ENCODE data around the gene TMEM158. TPM values are rescaled to one million over a fixed set of nuclear protein-coding genes. Genes with fewer than 3 reads are reported as not detected.

The TMEM158 gene
- total RNA-seq, 2 experiments from 2014 or later = not detected

DNA sequence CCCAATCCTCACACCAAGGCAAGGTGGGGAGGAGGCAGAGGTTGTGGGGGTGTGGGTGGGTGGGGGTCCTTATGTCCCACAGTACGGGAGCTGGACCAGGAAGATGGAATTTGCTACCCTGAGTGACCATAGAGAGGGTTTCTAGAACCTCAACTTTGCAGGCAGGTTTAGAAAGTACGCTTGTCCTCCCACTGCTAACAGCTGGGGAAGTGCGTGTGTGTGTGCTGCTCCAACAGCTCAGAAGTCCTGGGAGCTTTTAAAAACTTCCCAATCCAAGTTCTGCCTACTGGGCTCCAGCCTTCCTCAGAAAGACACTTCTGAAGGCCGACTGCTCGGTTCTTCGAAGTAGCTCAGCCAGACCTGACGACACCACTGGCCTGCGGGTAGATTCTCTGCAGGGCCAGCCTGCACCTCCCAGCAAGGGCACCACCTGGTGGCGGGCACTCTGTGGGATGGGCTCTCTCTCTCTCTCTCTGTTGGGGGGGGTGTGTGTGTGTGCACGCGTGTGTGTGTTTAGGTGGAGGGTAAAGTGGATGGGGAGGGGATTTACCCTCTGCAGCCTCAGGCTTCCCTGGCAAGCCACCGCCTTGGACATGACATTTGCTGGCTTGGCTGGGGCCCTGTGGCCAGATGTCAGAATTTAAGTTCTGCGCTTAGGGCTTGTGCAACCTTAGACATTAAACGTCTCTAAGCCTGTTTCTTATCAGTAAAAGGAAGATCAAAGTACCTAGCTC, 15.6 kb downstream of the TMEM158 start:
- peak; percentile 86 for DNase-seq
- CTCF ChIA-PET = interaction anchor here (0.5 to 8.3 kb wide), 34 partner anchors 10 to 449 kb away, joined by 3 to 299 read pairs (median 4); partner anchors contain the start of gene CDCP1
- Mint-ChIP-seq H3K27me3 (ENCODE audit: low read depth) (peaks cover 3% of the 10 kb centered on the region), H3K4me1 (ENCODE audit: low read depth) (peaks cover 11% of the 10 kb centered on the region), H3K9me3 (no peaks in the 10 kb centered on the region), H3K4me3 (no peak overlapping the region), H3K27ac (no peak overlapping the region), H3K36me3 (ENCODE audit: low read depth) (no peaks in the 10 kb centered on the region)
- intact Hi-C loops (cut with micrococcal nuclease) = loop anchor here (1.0 to 5.0 kb wide), 3 partner anchors 43 to 287 kb away; no protein-coding TSS in a partner anchor

DNA sequence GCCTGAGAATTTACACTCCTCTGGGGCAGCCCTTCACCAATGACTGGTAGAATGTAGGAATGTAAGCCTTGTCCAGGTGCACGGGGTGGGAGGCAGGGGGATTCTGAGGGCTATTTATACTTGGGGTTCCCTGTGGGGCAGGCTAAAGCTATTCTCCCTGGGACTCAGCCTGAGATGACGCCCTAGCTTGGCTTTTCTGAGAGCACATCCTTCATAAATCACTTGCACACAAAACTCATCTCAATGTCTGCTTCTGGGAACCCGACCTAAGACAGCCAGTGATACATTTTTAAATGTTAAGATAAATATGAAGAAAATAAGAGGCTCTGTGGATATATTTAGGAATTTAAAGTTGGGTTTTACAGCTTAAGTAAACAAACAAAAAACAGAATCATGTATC, 16.6 kb downstream of the TMEM158 start:
- no peak overlapping the region for H3K4me3 Mint-ChIP-seq
- peaks cover 11% of the 10 kb centered on the region for H3K4me1 Mint-ChIP-seq (ENCODE audit: low read depth)
- H3K27me3 Mint-ChIP-seq (ENCODE audit: low read depth) = peaks cover 3% of the 10 kb centered on the region
- DNase-seq = no peak
- intact Hi-C loops (cut with micrococcal nuclease) = no loop called here
- CTCF ChIA-PET = interaction anchor here (0.6 to 8.3 kb wide), 11 partner anchors 9 to 450 kb away, joined by 3 to 299 read pairs (median 4); no protein-coding TSS in a partner anchor
- no peaks in the 10 kb centered on the region for H3K36me3 Mint-ChIP-seq (ENCODE audit: low read depth)
- no peaks in the 10 kb centered on the region for H3K9me3 Mint-ChIP-seq
- H3K27ac Mint-ChIP-seq = no peak overlapping the region

DNA sequence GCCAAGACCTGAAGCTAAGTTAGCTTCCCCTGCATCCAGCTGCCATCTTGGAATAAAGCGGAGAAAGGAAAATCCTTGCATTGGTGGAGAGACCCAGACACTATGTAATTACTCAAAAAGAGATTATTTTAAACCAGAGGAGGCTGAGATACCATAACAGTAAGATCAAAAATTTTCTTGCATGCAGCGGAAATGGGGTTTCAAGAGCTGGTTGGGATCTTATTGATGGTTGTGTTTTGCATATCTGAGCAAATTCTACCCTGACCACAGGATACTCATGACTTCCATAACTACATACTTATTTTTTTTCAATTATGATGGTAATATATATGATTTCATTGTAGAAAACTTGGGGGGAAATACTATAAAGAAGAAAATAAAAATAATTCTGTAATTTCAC, 17.5 kb downstream of the TMEM158 start:
- peaks cover 11% of the 10 kb centered on the region for H3K4me1 Mint-ChIP-seq (ENCODE audit: low read depth)
- no peak overlapping the region for H3K27ac Mint-ChIP-seq
- H3K27me3 Mint-ChIP-seq (ENCODE audit: low read depth) = peaks cover 3% of the 10 kb centered on the region
- DNase-seq = peak; percentile 16
- no peaks in the 10 kb centered on the region for H3K36me3 Mint-ChIP-seq (ENCODE audit: low read depth)
- H3K9me3 Mint-ChIP-seq = no peaks in the 10 kb centered on the region
- intact Hi-C loops (cut with micrococcal nuclease) = no loop called here
- CTCF ChIA-PET = interaction anchor here (1.0 to 8.3 kb wide), 3 partner anchors 14 to 167 kb away, joined by 3 to 299 read pairs (median 5); no protein-coding TSS in a partner anchor
- H3K4me3 Mint-ChIP-seq = no peak overlapping the region

DNA sequence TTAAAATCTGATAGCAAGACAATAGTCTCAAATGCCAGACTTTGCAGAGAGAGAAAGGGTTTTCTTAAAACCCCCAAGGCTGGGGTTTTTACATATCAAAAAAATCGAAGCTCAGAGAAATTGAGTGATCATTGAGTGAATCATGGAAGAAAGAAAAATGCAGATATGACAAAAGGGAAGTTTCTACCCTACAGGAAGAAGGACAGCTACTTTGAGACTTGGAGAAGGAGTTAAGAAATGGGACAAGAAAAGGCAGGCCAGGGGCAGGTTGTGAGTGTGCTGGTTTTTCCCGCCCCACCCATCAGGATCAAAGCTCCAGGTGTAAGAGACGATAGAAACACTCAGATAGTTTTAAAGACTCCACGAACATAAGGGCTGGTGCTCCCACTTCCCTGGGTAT, 18.6 kb downstream of the TMEM158 start:
- H3K4me3 Mint-ChIP-seq = no peak overlapping the region
- no peaks in the 10 kb centered on the region for H3K9me3 Mint-ChIP-seq
- H3K36me3 Mint-ChIP-seq (ENCODE audit: low read depth) = no peaks in the 10 kb centered on the region
- intact Hi-C loops (cut with micrococcal nuclease) = no loop called here
- peaks cover 3% of the 10 kb centered on the region for H3K27me3 Mint-ChIP-seq (ENCODE audit: low read depth)
- no peak overlapping the region for H3K27ac Mint-ChIP-seq
- CTCF ChIA-PET = interaction anchor here (0.7 to 8.3 kb wide), 6 partner anchors 10 to 449 kb away, joined by 3 to 299 read pairs (median 3); no protein-coding TSS in a partner anchor
- H3K4me1 Mint-ChIP-seq (ENCODE audit: low read depth) = peaks cover 11% of the 10 kb centered on the region
- no peak for DNase-seq

DNA sequence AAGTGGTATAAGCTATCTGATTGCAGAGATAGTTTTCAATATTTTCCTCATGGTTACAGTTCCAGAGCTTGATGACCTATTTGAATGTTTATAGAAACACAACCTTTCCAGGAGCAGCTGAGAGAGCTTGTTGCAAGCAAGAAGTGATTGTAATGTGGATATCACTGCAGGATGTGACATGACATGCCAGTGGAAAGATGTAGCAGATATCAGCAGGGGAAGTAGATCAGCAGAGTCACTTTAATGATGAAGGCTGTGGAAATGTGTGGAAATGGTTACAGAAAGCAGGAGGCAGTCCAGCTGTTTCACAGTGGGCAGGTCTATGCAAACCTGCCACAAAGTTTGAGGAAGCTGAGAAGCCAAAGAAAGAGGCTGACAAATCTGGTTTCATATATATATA, 21.0 kb downstream of the TMEM158 start:
- CTCF ChIA-PET = interaction anchor here (0.7 to 8.3 kb wide), 2 partner anchors 163 to 290 kb away, joined by 3 to 299 read pairs; no protein-coding TSS in a partner anchor
- H3K27ac Mint-ChIP-seq = no peak overlapping the region
- no peak overlapping the region for H3K4me3 Mint-ChIP-seq
- intact Hi-C loops (cut with micrococcal nuclease) = no loop called here
- H3K4me1 Mint-ChIP-seq (ENCODE audit: low read depth) = peaks cover 6% of the 10 kb centered on the region
- H3K36me3 Mint-ChIP-seq (ENCODE audit: low read depth) = no peaks in the 10 kb centered on the region
- no peak for DNase-seq
- no peaks in the 10 kb centered on the region for H3K27me3 Mint-ChIP-seq (ENCODE audit: low read depth)
- no peaks in the 10 kb centered on the region for H3K9me3 Mint-ChIP-seq

DNA sequence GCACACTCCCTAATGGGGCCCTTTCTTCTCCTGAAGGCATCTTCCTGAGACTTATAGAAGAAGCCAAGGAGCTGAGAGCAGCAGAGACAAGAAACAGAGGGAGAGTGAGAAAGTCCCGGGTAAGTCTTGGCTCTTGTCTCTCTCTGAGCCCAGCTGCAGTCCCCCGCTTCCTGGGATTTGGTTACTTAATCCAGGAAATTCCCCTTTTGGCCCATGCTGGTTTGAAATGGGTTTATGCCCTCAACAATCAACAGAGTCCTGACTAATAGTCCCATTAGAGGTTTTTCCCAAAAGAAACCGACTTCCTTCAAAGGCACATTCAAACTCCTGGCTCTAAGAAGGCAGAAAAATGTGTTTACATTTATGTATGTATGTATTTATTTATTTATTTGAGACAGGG, 22.0 kb downstream of the TMEM158 start:
- Mint-ChIP-seq H3K36me3 (ENCODE audit: low read depth) (no peaks in the 10 kb centered on the region), H3K27me3 (ENCODE audit: low read depth) (no peaks in the 10 kb centered on the region), H3K27ac (no peak overlapping the region), H3K4me1 (ENCODE audit: low read depth) (peaks cover 6% of the 10 kb centered on the region), H3K9me3 (no peaks in the 10 kb centered on the region), H3K4me3 (no peak overlapping the region)
- DNase-seq = no peak
- CTCF ChIA-PET = interaction anchor here (8.3 kb wide), 1 partner anchor 162 kb away, joined by 299 read pairs; no protein-coding TSS in a partner anchor
- intact Hi-C loops (cut with micrococcal nuclease) = no loop called here

DNA sequence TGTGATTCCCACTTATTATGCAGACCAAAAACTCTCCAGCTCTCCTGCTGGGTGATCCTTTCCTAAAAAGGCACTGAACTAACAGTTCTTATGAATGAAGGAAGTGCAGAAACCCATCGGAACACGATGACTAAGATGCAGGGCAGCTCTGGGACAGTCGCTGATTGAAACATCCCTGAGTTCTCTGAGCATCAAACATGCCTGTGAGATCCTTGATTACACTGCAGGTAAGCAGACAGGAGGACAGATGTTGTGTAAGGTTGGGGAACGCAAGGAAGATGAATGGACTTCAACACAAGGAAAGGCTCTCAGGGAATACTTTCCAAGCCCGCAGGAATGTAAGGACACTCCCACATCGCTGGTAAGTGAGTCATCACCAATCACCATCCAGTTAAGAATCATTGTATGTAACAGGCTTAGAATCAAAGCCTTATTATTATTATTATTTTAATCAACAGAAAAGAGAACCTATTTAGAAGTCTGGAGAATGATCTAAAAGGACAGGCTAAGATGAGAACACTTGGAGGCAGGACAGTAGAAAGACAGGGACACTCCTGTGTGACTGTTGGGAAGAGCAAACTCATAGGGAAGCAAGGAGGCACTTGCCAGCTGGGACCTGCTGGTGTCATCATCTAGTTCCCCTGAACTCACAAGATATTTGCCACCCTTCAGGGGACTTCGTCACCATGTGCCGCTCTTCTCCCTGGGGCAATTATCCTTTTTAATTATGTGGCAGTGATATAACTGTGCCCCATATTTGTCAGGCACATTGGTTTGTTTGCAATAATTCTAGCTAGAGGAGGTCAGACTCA, 26.0 kb downstream of the TMEM158 start:
- Mint-ChIP-seq H3K9me3 (no peaks in the 10 kb centered on the region), H3K27ac (no peak overlapping the region), H3K4me3 (no peak overlapping the region), H3K27me3 (ENCODE audit: low read depth) (peaks cover 3% of the 10 kb centered on the region), H3K4me1 (ENCODE audit: low read depth) (no peaks in the 10 kb centered on the region), H3K36me3 (ENCODE audit: low read depth) (no peaks in the 10 kb centered on the region)
- CTCF ChIA-PET = interaction anchor here (0.9 to 1.1 kb wide), 2 partner anchors 10 kb away, joined by 3 to 4 read pairs; no protein-coding TSS in a partner anchor
- intact Hi-C loops (cut with micrococcal nuclease) = no loop called here
- no peak for DNase-seq

DNA sequence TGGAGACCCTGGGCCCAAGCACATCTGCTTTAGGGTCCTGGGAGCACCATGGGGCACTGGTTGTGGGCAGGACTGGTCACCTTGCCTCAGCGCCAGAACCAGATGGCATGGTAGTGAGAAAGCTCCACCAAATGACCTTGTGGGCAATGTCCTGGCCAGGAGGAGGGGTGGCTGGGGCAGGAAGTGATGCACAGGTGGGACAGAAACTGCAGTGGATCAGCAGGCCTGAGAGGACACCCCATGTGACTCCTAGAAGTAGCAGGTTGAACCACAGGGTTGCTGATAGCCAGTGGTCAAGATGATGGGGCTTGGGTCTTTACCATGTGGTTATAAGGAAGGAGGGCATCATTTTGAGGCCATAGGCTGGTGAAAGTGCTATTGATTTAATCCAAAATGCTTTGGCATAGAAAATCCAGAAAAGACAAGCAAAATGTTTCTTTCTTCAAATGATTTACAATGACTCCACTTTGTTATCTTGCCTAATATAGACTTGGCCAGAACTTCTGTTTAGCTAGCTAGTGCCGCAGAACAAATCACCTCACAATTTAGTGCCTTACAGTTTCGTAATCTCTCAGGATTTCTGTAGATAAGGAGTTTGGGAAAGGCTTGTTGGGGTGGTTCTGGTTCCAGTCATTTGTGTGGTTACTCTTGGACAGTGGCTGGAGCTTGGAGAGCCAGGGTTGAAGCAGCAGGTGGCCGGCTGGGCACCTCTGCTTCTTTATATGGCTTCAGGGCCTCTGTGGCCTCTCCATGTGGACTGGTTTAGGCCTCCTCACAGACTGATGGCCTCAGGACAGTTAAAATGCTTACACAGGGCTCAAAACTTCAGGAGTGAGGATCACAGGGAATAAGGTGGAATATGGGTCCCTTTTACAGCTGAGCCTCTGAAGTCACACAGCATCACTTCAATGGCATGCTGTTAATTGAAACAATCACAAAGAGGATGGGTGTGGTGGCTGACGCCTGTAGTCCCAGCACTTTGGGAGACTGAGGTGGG, 27.5 kb downstream of the TMEM158 start:
- CTCF ChIA-PET = interaction anchor here (1.1 kb wide), 1 partner anchor 12 kb away, joined by 4 read pairs; no protein-coding TSS in a partner anchor
- Mint-ChIP-seq H3K36me3 (ENCODE audit: low read depth) (no peaks in the 10 kb centered on the region), H3K9me3 (no peaks in the 10 kb centered on the region), H3K27ac (no peak overlapping the region), H3K4me1 (ENCODE audit: low read depth) (no peaks in the 10 kb centered on the region), H3K27me3 (ENCODE audit: low read depth) (peaks cover 3% of the 10 kb centered on the region), H3K4me3 (no peak overlapping the region)
- intact Hi-C loops (cut with micrococcal nuclease) = no loop called here
- DNase-seq = no peak

DNA sequence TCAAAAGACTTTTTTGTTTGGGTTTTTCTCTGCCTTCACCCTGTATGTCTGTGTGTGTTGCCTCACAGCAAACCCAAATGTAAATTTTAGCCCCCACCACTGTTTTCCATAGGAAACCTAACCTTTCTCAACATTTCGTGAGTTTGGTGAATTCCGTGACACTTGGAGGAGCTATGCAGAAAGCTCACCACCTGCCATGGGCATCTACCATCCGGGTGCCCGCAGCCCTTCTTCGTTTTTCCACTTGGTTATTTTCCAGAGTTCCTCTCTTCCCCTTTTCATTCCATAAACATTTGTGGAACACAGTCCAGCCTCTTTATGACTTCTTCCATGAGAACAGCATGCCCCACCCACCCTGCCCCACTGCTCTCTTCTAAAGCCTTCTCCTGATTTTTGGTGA, 31.3 kb downstream of the TMEM158 start:
- DNase-seq = no peak
- intact Hi-C loops (cut with micrococcal nuclease) = no loop called here
- no peaks in the 10 kb centered on the region for H3K9me3 Mint-ChIP-seq
- H3K27ac Mint-ChIP-seq = no peak overlapping the region
- no peaks in the 10 kb centered on the region for H3K36me3 Mint-ChIP-seq (ENCODE audit: low read depth)
- peaks cover 3% of the 10 kb centered on the region for H3K27me3 Mint-ChIP-seq (ENCODE audit: low read depth)
- no peak overlapping the region for H3K4me3 Mint-ChIP-seq
- CTCF ChIA-PET = interaction anchor here (1.2 kb wide), 1 partner anchor 15 kb away, joined by 3 read pairs; no protein-coding TSS in a partner anchor
- no peaks in the 10 kb centered on the region for H3K4me1 Mint-ChIP-seq (ENCODE audit: low read depth)

DNA sequence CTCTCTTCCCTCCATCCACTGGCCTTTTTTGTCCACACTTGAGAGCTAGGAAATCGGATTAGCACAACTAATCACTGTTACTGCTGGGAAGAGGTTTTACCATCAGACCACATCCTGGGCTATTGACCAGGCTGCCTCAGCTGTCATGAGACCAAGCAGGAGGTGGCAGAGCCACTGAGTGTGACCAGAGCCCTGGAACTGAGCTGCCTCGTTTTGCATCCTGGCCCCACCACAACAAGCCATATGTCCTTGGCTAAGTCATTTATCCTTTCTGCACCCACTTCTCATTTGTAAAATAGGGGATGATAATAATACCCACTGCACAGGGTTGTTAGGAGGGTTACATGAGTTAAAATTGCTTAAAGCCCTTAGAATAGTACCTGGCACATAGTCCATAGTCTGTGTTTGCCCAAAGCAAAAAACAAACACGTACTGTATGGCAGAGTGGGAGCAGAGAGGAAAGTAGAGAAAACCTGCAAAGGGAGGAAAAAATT, 34.1 kb downstream of the TMEM158 start:
- intact Hi-C loops (cut with micrococcal nuclease) = no loop called here
- Mint-ChIP-seq H3K27ac (no peak overlapping the region), H3K9me3 (no peaks in the 10 kb centered on the region), H3K27me3 (ENCODE audit: low read depth) (no peaks in the 10 kb centered on the region), H3K4me3 (no peak overlapping the region), H3K4me1 (ENCODE audit: low read depth) (no peaks in the 10 kb centered on the region), H3K36me3 (ENCODE audit: low read depth) (no peaks in the 10 kb centered on the region)
- no peak for DNase-seq
- CTCF ChIA-PET = interaction anchor here (1.5 kb wide), 1 partner anchor 18 kb away, joined by 6 read pairs; no protein-coding TSS in a partner anchor

DNA sequence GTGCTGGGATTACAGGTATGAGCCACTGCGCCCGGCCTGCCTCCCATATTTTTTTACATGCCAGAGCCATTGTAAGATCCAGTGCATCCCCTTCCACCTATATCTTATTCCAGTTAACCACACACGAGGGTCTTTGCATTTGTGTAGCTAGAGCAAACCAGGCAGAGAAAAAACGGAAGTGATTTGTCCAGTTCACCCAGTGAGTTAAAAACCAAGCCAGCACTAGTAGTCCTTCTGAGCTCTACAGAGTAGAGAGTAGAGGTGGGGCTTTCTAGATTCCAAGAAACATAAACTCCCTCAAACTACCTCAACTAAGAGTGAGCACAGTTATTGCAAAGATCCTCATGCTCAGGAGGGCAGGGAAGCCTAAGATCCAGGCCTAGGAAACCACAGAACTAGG, 34.7 kb downstream of the TMEM158 start:
- no peak for DNase-seq
- Mint-ChIP-seq H3K9me3 (no peaks in the 10 kb centered on the region), H3K36me3 (ENCODE audit: low read depth) (no peaks in the 10 kb centered on the region), H3K27me3 (ENCODE audit: low read depth) (no peaks in the 10 kb centered on the region), H3K4me3 (no peak overlapping the region), H3K4me1 (ENCODE audit: low read depth) (no peaks in the 10 kb centered on the region), H3K27ac (no peak overlapping the region)
- CTCF ChIA-PET = interaction anchor here (1.5 kb wide), 1 partner anchor 19 kb away, joined by 6 read pairs; no protein-coding TSS in a partner anchor
- intact Hi-C loops (cut with micrococcal nuclease) = no loop called here
